Tibial nerve (tissue), 3 donors: Measurements from ENCODE around the gene ETV6.

Experiments used
- CTCF ChIP-seq, 5 experiments: fragments of 200-600 bp in 3 of 5; fragments of 450-650 bp in 2 of 5; sonication (generic) in 3 of 5; IDR thresholded peaks; one replicate each; pipeline ENCODE4 v1.5.1; 2016 to 2019; ENCODE audit warnings: antibody characterized with exemption in 5 of 5, mild to moderate bottlenecking in 3 of 5, moderate library complexity in 2 of 5
- POLR2A ChIP-seq, 2 donors: fragments of 450-650 bp; IDR thresholded peaks; one replicate each; pipeline ENCODE4 v1.6.1; 2017; ENCODE audit warnings: antibody characterized with exemption in 2 of 2, mild to moderate bottlenecking in 2 of 2, moderate library complexity in 2 of 2

GRCh38 chr12:11823593-11823992 is 174.1 kb downstream of the ETV6 start:
- TF ChIP-seq CTCF (IDR thresholded peaks at IDR 0.05), result no peak
- no peak for TF ChIP-seq POLR2A (IDR thresholded peaks at IDR 0.05)
